Middle frontal gyrus (tissue), 1 donor: ENCODE measurements around the gene PTPRJ.
"Not testable (repeated sequence)": the region's sequence is repeated elsewhere in the genome, so short reads cannot be mapped to it uniquely, and the experiment has no call there.

Experiments
- DNase-seq: peaks from one replicate; pipeline ENCODE4 v3.0.0-alpha.2; 2015; ENCODE audit warnings: low spot score; ENCODE audit errors: extremely low spot score

PTPRJ gene

GRCh38 chr11:47980088-47980906 is at the start of gene PTPRJ:
Gene PTPRJ, plus strand, starts transcription at chr11:47980559. Its CDS starts 354 bp downstream, at chr11:47980913.
- peak; percentile 54 for DNase-seq

DNA sequence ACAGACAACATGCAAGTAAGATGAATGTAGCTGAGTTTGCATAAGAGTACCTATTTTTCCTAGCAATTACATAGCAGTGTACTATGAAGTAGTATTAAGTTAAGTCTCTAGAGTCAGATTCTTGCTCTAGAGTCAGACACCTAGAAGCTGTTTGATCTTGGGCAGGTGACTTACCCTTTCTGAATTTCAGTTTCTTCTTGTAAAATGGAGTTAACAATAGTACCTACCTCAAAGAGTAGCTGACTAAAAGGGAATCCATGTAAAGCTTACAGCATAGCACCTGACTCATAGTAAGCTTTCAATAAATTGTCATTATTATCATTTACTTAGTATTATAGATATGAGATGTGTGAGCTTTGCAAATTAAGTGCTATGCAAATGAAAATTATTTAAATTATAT is 47.8 kb upstream of the PTPRJ start:
- no peak for DNase-seq

GRCh38 chr11:47933797-47934196 is 46.6 kb upstream of the PTPRJ start:
- not testable (repeated sequence) for DNase-seq

DNA sequence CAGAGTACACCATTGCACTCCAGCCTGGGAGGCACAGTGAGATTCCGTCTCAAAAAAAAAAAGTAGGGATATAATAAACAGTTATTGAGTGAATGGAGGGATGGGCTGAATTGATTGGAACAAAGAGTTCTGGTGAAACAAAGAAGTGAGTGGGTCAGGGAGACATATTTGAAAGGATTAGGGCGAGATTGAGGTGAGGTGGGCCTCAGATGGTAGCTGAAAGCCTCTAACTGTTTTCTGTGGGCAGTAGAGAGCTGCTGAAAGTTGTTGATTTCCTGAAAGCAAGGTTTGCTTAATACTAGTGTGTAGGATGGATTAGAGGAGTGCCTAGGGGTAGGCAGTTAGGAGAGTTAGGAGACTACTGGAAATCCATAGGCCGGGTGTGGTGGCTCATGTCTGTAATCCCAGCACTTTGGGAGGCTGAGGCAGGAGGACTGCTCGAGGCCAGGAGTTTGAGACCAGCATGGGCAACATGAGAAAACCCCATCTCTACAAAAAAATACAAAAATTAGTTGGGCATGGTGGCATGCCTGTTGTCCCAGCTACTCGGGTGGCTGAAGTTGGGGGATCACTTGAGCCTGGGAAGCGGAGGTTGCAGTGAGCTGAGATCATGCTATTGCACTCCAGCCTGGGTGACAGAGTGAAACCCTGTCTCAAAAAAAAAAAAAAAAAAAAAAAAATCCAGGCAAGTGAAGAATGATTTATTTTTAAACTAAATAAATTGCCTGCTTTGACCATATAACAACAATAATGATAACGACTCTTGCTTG is 41.4 kb upstream of the PTPRJ start:
- DNase-seq: no peak

- DNase-seq: no peak
These were observed 39.3 kb upstream of the PTPRJ start for GRCh38 chr11:47940904-47941649.

DNA sequence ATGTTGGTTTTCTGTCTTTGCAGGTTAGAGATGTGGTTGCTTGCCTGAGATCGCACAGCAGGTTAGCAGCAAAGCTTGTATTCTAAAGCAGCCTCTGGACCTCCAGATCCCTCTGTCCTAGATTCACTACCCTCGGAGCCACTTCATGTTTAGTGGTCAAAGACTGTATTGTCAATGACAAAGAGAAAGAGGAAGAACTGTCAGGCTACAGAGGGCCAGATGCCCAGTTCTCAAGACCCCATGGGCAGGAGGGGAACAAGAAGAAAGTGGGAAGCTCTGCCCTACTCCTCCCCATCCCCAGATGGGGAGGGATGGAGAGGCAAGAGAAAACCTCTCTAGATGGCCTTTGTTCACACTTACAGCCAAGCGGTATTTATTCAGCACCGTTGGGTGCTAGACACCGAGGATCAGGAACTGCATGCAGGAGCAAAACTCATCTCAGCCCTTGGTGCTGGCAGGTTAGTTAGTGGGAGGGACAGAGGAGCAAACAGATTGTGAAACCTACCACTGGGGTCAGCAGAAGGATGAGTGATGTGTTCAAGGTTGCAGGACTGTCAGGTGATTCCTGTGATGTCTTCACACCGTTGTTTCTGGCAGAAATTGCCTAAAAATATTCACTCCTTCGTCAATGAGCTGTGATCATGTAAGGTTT is 38.3 kb upstream of the PTPRJ start:
- no peak for DNase-seq

- no peak for DNase-seq
These were observed 36.4 kb upstream of the PTPRJ start for GRCh38 chr11:47943721-47944586.

DNA sequence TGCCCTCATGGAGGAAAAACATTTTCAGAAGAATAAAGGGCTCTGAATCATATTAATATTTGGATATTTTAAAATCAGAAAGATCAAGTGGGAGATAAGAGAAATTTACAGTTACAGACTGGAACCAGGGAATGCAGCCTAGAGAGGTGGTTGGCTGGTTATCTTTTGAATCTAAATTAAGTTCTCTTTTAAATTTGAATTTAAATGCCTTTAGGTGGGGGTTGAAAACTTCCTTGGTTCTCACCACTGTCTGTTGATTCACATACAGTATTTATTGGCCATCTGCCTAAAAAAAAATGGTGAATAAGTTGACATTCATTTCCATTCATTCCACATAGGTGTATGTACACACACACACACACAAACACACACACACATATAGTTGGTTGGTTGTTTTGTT is 35.7 kb upstream of the PTPRJ start:
- DNase-seq: no peak

DNA sequence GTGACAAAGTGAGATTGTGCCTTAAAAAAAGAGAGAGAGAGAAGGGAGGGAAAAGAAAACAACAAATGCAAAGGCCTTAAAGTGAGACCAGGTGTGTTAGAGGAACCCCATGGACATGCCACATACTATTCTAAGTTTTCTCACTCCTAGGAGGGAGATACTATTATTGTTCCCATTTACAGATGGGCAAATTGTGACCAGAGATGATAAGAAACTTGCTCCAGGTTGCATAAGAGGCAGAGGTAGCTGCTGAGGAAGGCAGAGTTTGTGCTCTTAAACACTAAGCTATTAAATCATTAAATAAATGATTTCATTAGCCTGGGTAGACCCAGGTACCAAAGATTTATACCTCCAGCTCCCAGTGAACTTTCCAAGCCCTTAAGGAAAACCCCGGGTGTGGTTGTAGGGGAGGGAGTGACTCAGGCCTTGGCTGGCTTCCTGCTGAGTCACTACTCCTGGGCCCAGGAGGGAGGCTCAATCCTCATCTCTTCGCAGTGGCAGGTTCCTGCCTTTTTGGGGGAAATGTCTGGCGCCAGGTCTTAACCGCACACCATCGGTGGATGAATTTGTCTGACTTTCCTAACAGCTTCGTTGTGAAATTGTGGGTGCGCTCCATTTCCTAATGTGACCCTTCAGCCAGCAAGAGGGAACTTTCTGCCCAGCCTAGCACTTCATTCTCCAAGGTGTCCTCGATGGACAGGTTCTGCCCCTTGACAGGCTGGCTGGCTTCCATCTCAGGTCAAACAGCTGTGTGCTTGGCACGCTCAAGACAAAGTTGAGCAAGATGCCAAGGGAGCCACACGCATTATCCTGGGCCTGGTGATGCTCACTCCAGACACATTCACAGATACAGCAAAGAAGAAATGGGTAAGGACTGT is 33.4 kb upstream of the PTPRJ start:
- no peak for DNase-seq

- no peak for DNase-seq
These were observed 32.2 kb upstream of the PTPRJ start for GRCh38 chr11:47948137-47948536.

GRCh38 chr11:47949001-47949675 is 31.2 kb upstream of the PTPRJ start:
- not testable (repeated sequence) for DNase-seq

DNA sequence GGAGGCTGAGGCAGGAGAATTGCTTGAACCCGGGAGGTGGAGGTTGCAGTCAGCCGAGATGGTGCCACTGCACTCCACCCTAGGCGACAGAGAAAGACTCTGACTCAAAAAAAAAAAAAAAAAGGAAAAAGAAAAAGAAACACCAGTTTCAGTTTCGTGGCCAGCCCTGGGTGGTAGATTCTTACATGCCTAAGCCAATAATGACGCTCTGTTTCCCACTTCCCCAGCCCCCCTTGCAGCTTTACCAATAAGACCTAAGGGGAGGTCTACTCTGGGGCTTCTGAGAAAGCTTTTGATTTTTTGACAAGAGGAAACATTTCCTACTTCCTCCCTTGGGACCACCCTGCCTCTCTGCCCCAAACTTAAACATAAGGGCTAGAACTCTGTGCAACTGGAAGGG is 30.0 kb upstream of the PTPRJ start:
- no peak for DNase-seq

DNA sequence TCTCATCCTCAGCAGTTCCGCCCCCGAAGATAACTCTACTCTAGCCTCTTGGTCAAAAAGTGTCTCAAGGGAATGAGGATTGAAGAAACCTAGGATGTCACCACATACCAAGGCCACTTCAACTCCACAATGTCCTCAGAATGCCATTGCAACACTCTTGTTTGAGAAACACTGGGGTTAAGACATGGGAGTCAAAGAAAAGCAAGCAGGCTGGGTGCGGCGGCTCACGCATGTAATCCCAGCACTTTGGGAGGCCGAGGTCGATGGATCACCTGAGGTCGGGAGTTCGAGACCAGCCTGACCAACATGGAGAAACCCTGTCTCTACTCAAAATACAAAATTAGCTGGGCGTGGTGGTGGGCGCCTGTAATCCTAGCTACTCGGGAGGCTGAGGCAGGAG is 28.9 kb upstream of the PTPRJ start:
- not testable (repeated sequence) for DNase-seq

DNA sequence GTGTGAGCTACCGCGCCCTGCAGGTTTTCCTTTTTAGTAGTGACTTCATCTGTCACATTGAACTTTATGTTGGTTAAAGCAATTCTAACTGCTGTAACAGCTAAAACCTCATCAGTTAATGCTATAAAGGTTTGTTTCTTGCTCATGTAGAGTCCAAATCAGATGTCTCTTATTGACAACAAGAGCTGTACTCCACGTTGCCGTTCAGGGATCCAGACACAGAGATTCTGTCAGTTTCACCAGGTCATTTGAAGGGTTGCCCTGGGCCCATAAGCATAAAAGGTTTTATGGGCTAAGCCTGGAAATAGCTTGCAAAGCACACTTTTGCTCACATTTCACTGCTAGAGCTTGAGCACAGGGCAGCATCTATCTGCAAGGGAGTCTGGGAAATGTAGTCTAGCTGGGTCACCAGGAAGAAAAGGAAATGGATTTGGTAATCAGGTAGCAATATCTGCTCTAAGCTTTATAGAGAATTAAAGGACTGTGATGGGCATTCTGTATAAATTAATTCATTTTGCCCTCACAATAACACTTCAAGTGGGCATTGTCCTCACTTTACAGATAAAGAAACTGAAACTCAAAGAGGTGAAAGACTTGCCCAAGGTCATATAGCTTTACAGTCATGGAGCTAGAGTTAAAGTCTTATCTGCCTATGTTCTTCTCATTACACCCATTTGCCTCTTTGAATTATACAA is 25.2 kb upstream of the PTPRJ start:
- no peak for DNase-seq

DNA sequence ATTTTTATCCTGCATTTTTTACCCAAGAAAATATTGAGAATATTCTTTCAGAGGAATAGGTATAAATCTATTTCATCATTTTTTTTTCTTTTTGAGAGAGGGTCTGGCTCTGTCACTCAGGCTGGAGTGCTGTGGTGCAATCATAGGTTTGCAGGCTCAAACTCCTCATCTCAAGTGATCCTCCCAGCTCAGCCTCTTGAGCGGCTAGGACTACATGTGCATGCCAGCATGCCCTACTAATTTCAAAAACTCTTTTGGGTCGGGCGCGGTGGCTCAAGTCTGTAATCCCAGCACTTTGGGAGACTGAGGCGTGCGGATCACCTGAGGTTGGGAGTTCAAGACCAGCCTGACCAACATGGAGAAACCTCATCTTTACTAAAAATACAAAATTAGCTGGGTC is 20.3 kb upstream of the PTPRJ start:
- no peak for DNase-seq

GRCh38 chr11:47961383-47961782 is 19.0 kb upstream of the PTPRJ start:
- DNase-seq: no peak

DNA sequence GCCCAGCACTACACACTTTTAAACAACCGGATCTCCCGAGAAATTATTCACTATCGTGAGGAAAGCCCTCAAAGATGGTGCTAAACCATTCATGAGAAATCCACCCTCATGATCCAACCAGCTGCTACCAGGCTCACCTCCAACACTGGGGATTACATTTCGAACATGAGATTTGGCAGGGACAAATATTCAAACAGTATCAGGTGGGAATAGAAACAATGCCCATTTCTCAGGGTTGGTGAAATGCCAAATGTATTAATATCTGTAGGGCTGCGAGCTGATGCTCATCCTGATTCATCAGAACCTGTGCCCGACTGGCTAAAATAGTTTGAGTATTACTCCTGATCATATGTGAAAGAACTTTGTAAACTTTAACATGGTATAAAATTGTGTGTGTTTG is 15.8 kb upstream of the PTPRJ start:
- DNase-seq: no peak
